H9 (cell line): ENCODE results near the gene HIF1A. TPM values are rescaled to one million over a fixed set of nuclear protein-coding genes. Genes with fewer than 3 reads are reported as not detected.
A peak's percentile ranks its signal among the peaks of the same experiment; 100 is the strongest.

Experiments
- DNase-seq: peaks from one replicate; pipeline ENCODE4 v3.0.0-alpha.2; 2017
- H2AFZ ChIP-seq: one replicate; pipeline ENCODE4 v1.6.1; 2013; ENCODE audit warnings: mild to moderate bottlenecking, low read length, control low read depth, moderate library complexity
- H2AK5ac ChIP-seq: 2 replicates; pipeline ENCODE4 v1.6.1; 2013; ENCODE audit warnings: low read length, control low read depth, mixed read lengths; ENCODE audit not compliant: insufficient read length
- H2BK120ac ChIP-seq: one replicate; pipeline ENCODE4 v1.6.1; 2013; ENCODE audit warnings: low read depth, mild to moderate bottlenecking, low read length, control low read depth, inconsistent platforms; ENCODE audit not compliant: poor library complexity, severe bottlenecking
- H2BK12ac ChIP-seq: 2 replicates; pipeline ENCODE4 v1.6.1; 2013; ENCODE audit warnings: low read length, control low read depth, mixed read lengths, low read depth; ENCODE audit not compliant: insufficient read length
- H2BK15ac ChIP-seq: 2 replicates; pipeline ENCODE4 v1.6.1; 2013; ENCODE audit warnings: low read depth, low read length, control low read depth
- H2BK20ac ChIP-seq: one replicate; pipeline ENCODE4 v1.6.1; 2013; ENCODE audit warnings: low read depth, mild to moderate bottlenecking, low read length, control low read depth, inconsistent platforms; ENCODE audit not compliant: poor library complexity, severe bottlenecking
- H2BK5ac ChIP-seq: 2 replicates; pipeline ENCODE4 v1.6.1; 2013; ENCODE audit warnings: low read length, control low read depth, mixed read lengths; ENCODE audit not compliant: insufficient read length
- H3K14ac ChIP-seq: 2 replicates; pipeline ENCODE4 v1.6.1; 2013; ENCODE audit warnings: low read length, control low read depth; ENCODE audit not compliant: insufficient read depth
- H3K18ac ChIP-seq: 2 replicates; pipeline ENCODE4 v1.6.1; 2013; ENCODE audit warnings: low read depth, mild to moderate bottlenecking, mixed read lengths, low read length, control low read depth; ENCODE audit not compliant: insufficient read length
- H3K23ac ChIP-seq: 2 replicates; pipeline ENCODE4 v1.6.1; 2013; ENCODE audit warnings: low read length, control low read depth, mixed read lengths, low read depth; ENCODE audit not compliant: insufficient read length
- H3K23me2 ChIP-seq: 2 replicates; pipeline ENCODE4 v1.6.1; 2013; ENCODE audit warnings: low read depth, mild to moderate bottlenecking, mixed read lengths, low read length, control low read depth; ENCODE audit not compliant: insufficient read length, poor library complexity, severe bottlenecking
- H3K27ac ChIP-seq: 2 replicates; pipeline ENCODE4 v1.5.1; 2013; ENCODE audit warnings: low read length, control low read depth, mixed read lengths, low read depth; ENCODE audit not compliant: insufficient read length
- H3K27me3 ChIP-seq: 2 replicates; pipeline ENCODE4 v1.6.1; 2013; ENCODE audit warnings: low read length, control low read depth, inconsistent platforms; ENCODE audit not compliant: insufficient read depth
- H3K4ac ChIP-seq: 2 replicates; pipeline ENCODE4 v1.6.1; 2013; ENCODE audit warnings: low read depth, mild to moderate bottlenecking, control low read depth, inconsistent platforms, low read length, moderate library complexity
- H3K4me1 ChIP-seq: 2 replicates; pipeline ENCODE4 v1.6.1; 2013; ENCODE audit warnings: low read length, control low read depth, inconsistent platforms; ENCODE audit not compliant: insufficient read depth
- H3K4me2 ChIP-seq: 2 replicates; pipeline ENCODE4 v1.6.1; 2013; ENCODE audit warnings: low read length, control low read depth, mixed read lengths; ENCODE audit not compliant: insufficient read length, insufficient read depth
- H3K56ac ChIP-seq: 2 replicates; pipeline ENCODE4 v1.6.1; 2013; ENCODE audit warnings: low read depth, mild to moderate bottlenecking, mixed read lengths, low read length, control low read depth; ENCODE audit not compliant: insufficient read length
- H3K79me1 ChIP-seq: 2 replicates; pipeline ENCODE4 v1.6.1; 2013; ENCODE audit warnings: low read depth, mild to moderate bottlenecking, moderate library complexity, low read length, control low read depth, inconsistent platforms; ENCODE audit not compliant: insufficient read depth, poor library complexity, severe bottlenecking
- H3K79me2 ChIP-seq: 2 replicates; pipeline ENCODE4 v1.6.1; 2013; ENCODE audit warnings: low read length, control low read depth, inconsistent platforms; ENCODE audit not compliant: insufficient read depth
- H3K9ac ChIP-seq: 2 replicates; pipeline ENCODE4 v1.6.1; 2013; ENCODE audit warnings: low read length, control low read depth, mixed read lengths; ENCODE audit not compliant: insufficient read length; ENCODE audit errors: extremely low read depth
- H3K9me3 ChIP-seq: one replicate; pipeline ENCODE4 v1.6.1; 2013; ENCODE audit warnings: low read depth, low read length, inconsistent platforms; ENCODE audit not compliant: control insufficient read depth
- H3T11ph ChIP-seq: one replicate; pipeline ENCODE4 v1.6.1; 2013; ENCODE audit warnings: mild to moderate bottlenecking, low read length, control low read depth, inconsistent platforms
- H4K20me1 ChIP-seq: one replicate; pipeline ENCODE4 v1.6.1; 2013; ENCODE audit not compliant: control insufficient read depth, insufficient read length, insufficient read depth
- H4K5ac ChIP-seq: 2 replicates; pipeline ENCODE4 v1.6.1; 2013; ENCODE audit warnings: low read depth, mild to moderate bottlenecking, mixed read lengths, low read length, control low read depth; ENCODE audit not compliant: insufficient read length
- H4K8ac ChIP-seq: replicated peaks from 2 replicates; pipeline ENCODE4 v1.6.1; 2013; ENCODE audit warnings: low read length, control low read depth, mixed read lengths, low read depth; ENCODE audit not compliant: insufficient read length
- H4K91ac ChIP-seq: 2 replicates; pipeline ENCODE4 v1.6.1; 2013; ENCODE audit warnings: low read depth, mild to moderate bottlenecking, moderate library complexity, mixed read lengths, low read length, control low read depth; ENCODE audit not compliant: insufficient read length
- H3K27ac Mint-ChIP-seq, 3 experiments: 2 replicates in 2 of 3; 3 replicates in 1 of 3; pipeline ENCODE4 v1.8.0; 2020 to 2021; ENCODE audit warnings: mixed read lengths in 3 of 3, mild to moderate bottlenecking in 1 of 3, moderate library complexity in 1 of 3
- H3K27me3 Mint-ChIP-seq: 2 replicates; pipeline ENCODE4 v1.8.0; 2021; ENCODE audit warnings: low read depth, mild to moderate bottlenecking, moderate library complexity, mixed read lengths
- H3K36me3 Mint-ChIP-seq, 3 experiments: 2 replicates in 2 of 3; 3 replicates in 1 of 3; pipeline ENCODE4 v1.8.0; 2020 to 2021; ENCODE audit warnings: low read depth in 3 of 3, mixed read lengths in 3 of 3; ENCODE audit not compliant: insufficient read depth in 1 of 3
- H3K4me1 Mint-ChIP-seq, 2 experiments: 2 replicates each; pipeline ENCODE4 v1.8.0; 2020; ENCODE audit warnings: mixed read lengths in 2 of 2
- H3K4me3 Mint-ChIP-seq, 2 experiments: 2 replicates in 1 of 2; 3 replicates in 1 of 2; pipeline ENCODE4 v1.8.0; 2020 to 2021; ENCODE audit warnings: mild to moderate bottlenecking in 2 of 2, mixed read lengths in 2 of 2, moderate library complexity in 1 of 2
- H3K9me3 Mint-ChIP-seq, 2 experiments: 2 replicates in 1 of 2; 3 replicates in 1 of 2; pipeline ENCODE4 v1.8.0; 2020; ENCODE audit warnings: mild to moderate bottlenecking in 2 of 2, mixed read lengths in 2 of 2, moderate library complexity in 1 of 2
- CTCF ChIP-seq: fragments of 200-600 bp; sonication (generic); conservative IDR thresholded peaks from 3 replicates; pipeline ENCODE4 v1.8.0; 2021; ENCODE audit warnings: antibody characterized with exemption, mild to moderate bottlenecking
- WGBS: extraction: QIAGEN DNeasy Blood & Tissue Kit; methylation state at CpG from one replicate; pipeline ENCODE4 v1.1.7; 2013; ENCODE audit warnings: missing lambda C conversion rate, low lambda C conversion rate, mixed read lengths; ENCODE audit not compliant: insufficient read length; ENCODE audit errors: extremely low coverage; 5-methylcytosine and 5-hydroxymethylcytosine counted together
- total RNA-seq: library from RNA; stranded (reverse); gene quantifications from 2 replicates; pipeline ENCODE4 v1.2.1, GENCODE V29; 2021

Gene HIF1A
- total RNA-seq, 1 experiment from 2014 or later, result 154 TPM

GRCh38 chr14:61765225-61765943 is 70.1 kb downstream of the HIF1A start:
- no peak overlapping the region for H4K91ac ChIP-seq
- H3K36me3 Mint-ChIP-seq, result peaks cover 17 to 34% (median 32%) of the 10 kb centered on the region in 3 experiments; a peak in 6 of 7 replicates
- H3K23me2 ChIP-seq, result peaks cover 9% of the 10 kb centered on the region
- peak overlapping the region; percentile 13 to 91 (median 59); a peak in 5 of 7 replicates for H3K27ac Mint-ChIP-seq
- no peak overlapping the region for H2AFZ ChIP-seq
- H3K56ac ChIP-seq, result no peak overlapping the region
- no peak overlapping the region for H3K27ac ChIP-seq
- H3K4me2 ChIP-seq, result peak overlapping the region; percentile 15
- H4K8ac ChIP-seq, result no peak overlapping the region
- no peaks in the 10 kb centered on the region for H3K9me3 Mint-ChIP-seq
- H2BK12ac ChIP-seq, result no peak overlapping the region
- no peak for DNase-seq
- no peak for TF ChIP-seq CTCF
- no peak overlapping the region for H2BK5ac ChIP-seq
- H2AK5ac ChIP-seq, result no peak overlapping the region
- peak overlapping the region; percentile 26 to 50 for H3K4me3 Mint-ChIP-seq
- no peak overlapping the region for H3T11ph ChIP-seq
- no peak overlapping the region for H3K18ac ChIP-seq
- H2BK120ac ChIP-seq, result no peak overlapping the region
- 0 out of 2 replicates have a peak, but pooled peaks cover 2% of the 10 kb centered on the region for H3K4me1 ChIP-seq
- H3K79me1 ChIP-seq, result peaks cover 2% of the 10 kb centered on the region
- H3K4me1 Mint-ChIP-seq, result peaks cover 36 to 37% of the 10 kb centered on the region in 2 experiments
- H3K27me3 ChIP-seq, result no peaks in the 10 kb centered on the region
- no CpG with 5 or more reads among the region's 15 CpGs for WGBS
- H3K4ac ChIP-seq, result no peak overlapping the region
- no peaks in the 10 kb centered on the region; the same call in none of the 2 replicates for H3K27me3 Mint-ChIP-seq
- H3K9me3 ChIP-seq, result no peaks in the 10 kb centered on the region
- H3K14ac ChIP-seq, result no peak overlapping the region
- H2BK20ac ChIP-seq, result no peak overlapping the region
- no peak overlapping the region for H4K5ac ChIP-seq
- H4K20me1 ChIP-seq, result no peaks in the 10 kb centered on the region
- no peak overlapping the region for H3K23ac ChIP-seq
- no peak overlapping the region for H2BK15ac ChIP-seq
- peaks cover 7% of the 10 kb centered on the region; the same call in 1 of the 2 replicates for H3K79me2 ChIP-seq
- peak overlapping the region; percentile 39 for H3K9ac ChIP-seq
